ENCODE results near the gene FOXD4L3. TPM values are rescaled to one million over a fixed set of nuclear protein-coding genes. Genes with fewer than 3 reads are reported as not detected.
A peak's percentile ranks its signal among the peaks of the same experiment; 100 is the strongest.
"Not testable (repeated sequence)": the region's sequence is repeated elsewhere in the genome, so short reads cannot be mapped to it uniquely, and the experiment has no call there.

Gene FOXD4L3
- not detected for total RNA-seq

DNA sequence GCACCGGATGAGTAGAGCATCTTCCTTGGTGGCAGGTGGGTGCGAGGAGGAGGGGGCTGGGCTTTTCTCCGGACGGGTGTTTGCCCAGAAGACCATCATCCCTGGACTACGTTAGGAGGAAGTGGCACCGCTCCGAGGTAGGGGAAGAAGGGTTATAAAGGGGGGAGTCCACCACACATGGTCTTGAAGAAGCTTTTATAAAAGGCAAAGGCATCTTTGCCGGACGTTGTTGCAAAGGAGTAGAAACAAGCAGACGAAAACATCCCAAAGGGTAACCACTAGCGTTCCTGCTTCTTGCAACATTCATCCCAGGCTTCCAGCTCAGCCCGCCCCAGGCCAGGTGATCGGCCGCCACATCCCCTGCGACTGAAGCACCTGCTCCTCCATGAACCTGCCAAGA lies at the start of gene FOXD4L3:
FOXD4L3 (plus strand) TSS at position 301 of the 400 bp plus-strand sequence; CDS start at position 386, 85 bp downstream.
- in situ Hi-C loops (cut with MboI; ENCODE audit: low pct_ligation_motif_present in 1 of 4, low pct_unique_long_range_greater_than_20kb in 1 of 4, low sequenced_read_pairs in 3 of 4); H3K9me3 ChIP-seq; DNase-seq; intact Hi-C loops (cut with DNase I; ENCODE audit: low total_unique reads); H3K4me3 ChIP-seq; H3K27ac ChIP-seq; H3K27me3 ChIP-seq; H3K36me3 ChIP-seq; H3K4me1 ChIP-seq: not testable (repeated sequence)
- no CpG with 5 or more reads among the region's 15 CpGs for WGBS, 2 donors (ENCODE audit: low coverage in 1 of 2)

DNA sequence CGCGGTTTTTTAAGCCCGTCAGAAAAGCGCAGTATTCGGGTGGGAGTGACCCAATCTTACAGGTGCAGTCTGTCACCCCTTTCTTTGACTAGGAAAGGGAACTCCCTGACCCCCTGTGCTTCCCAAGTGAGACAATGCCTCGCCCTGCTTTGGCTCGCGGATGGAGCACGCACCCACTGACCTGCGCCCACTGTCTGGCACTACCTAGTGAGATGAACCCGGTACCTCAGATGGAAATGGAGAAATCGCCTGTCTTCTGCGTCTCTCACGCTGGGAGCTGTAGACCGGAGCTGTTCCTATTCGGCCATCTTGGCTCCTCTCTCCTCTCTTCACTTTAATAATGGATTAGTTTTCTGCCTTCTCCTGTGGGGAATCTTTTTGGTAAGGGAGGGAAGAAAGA lies 21.6 kb upstream of the FOXD4L3 start:
- H3K4me3 ChIP-seq; H3K4me1 ChIP-seq; in situ Hi-C loops (cut with MboI; ENCODE audit: low pct_ligation_motif_present in 1 of 4, low pct_unique_long_range_greater_than_20kb in 1 of 4, low sequenced_read_pairs in 3 of 4); H3K36me3 ChIP-seq; H3K27me3 ChIP-seq; H3K27ac ChIP-seq; H3K9me3 ChIP-seq; intact Hi-C loops (cut with DNase I; ENCODE audit: low total_unique reads): not testable (repeated sequence)
- WGBS, 2 donors (ENCODE audit: low coverage in 1 of 2), result 94% methylated on average over 7 of the region's 16 CpGs; no CpG with 5 or more reads in 1 of the 2 donors
- DNase-seq, result peak; percentile 0

DNA sequence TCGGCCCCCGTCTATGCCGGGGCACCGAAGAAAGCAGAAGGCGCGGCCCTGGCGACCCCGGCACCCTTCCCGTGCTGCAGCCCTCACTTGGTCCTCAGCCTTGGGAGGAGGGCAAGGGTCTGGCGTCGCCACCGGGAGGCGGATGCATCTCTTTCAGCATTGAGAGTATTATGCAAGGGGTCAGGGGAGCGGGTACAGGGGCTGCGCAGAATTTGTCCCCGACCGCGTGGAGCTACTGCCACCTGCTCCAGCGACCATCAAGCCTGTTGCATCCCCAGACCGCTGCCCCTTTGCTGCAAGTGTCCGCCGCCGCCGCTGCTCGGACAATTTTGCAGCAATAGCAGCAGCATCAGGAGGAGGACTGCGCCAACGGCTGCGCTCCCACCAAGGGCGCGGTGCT lies 1.1 kb downstream of the FOXD4L3 start:
- WGBS, 2 donors (ENCODE audit: low coverage in 1 of 2), result no CpG with 5 or more reads among the region's 30 CpGs
- H3K4me1 ChIP-seq; in situ Hi-C loops (cut with MboI; ENCODE audit: low pct_ligation_motif_present in 1 of 4, low pct_unique_long_range_greater_than_20kb in 1 of 4, low sequenced_read_pairs in 3 of 4): not testable (repeated sequence)

DNA sequence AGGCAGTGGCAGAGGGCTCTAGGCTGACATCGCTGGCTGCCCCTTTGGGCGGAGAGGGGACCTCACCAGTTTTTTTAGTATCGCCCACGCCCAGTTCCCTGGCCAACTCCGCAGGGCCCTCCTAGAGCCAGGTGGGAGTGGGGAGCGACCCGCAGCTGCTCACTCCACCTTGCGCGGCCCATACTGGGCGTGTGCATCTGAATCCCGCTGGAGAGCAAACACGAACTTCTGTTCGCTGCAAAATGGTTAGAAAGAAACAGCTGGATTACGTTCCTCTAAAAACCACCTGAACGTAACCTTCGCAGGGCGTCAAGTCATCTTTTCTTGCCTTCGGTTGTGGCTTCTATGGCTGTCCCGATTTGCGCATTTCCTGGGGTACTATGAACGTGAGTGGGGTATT lies 1.5 kb downstream of the FOXD4L3 start:
- WGBS, 2 donors (ENCODE audit: low coverage in 1 of 2), result no CpG with 5 or more reads among the region's 21 CpGs
- H3K36me3 ChIP-seq, result not testable (repeated sequence)

More for the DNA sequence above, 1.1 kb downstream of the FOXD4L3 start:
- H3K36me3 ChIP-seq; H3K27me3 ChIP-seq; H3K4me3 ChIP-seq; H3K9me3 ChIP-seq; DNase-seq; intact Hi-C loops (cut with DNase I; ENCODE audit: low total_unique reads); H3K27ac ChIP-seq: not testable (repeated sequence)

DNA sequence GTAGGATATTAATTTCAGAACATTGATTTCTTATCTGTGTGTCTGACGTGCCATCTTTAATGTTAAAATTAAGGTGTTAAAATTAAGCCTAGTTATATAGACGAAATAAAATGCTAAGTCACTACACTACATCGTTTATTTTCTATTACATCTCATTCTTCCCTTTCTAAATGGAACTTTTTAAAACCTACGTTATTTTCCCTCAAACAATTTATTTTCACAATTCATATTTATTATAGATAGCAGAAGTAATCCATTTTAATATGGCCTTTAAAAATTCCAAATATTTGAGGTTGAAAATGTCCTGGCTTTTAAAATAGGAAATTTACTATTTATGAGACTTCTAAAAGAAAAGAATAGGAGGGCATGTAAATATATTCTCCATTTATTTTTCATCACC lies 2.1 kb downstream of the FOXD4L3 start:
- H3K9me3 ChIP-seq; DNase-seq; intact Hi-C loops (cut with DNase I; ENCODE audit: low total_unique reads); H3K27ac ChIP-seq; H3K4me1 ChIP-seq; H3K27me3 ChIP-seq; in situ Hi-C loops (cut with MboI; ENCODE audit: low pct_ligation_motif_present in 1 of 4, low pct_unique_long_range_greater_than_20kb in 1 of 4, low sequenced_read_pairs in 3 of 4); H3K4me3 ChIP-seq; H3K36me3 ChIP-seq: not testable (repeated sequence)
- WGBS, 2 donors (ENCODE audit: low coverage in 1 of 2), result 0 to 27% methylated on average over 2 to 3 of the region's 4 CpGs

More for the DNA sequence above, 1.5 kb downstream of the FOXD4L3 start:
- H3K4me1 ChIP-seq; H3K4me3 ChIP-seq; intact Hi-C loops (cut with DNase I; ENCODE audit: low total_unique reads); H3K9me3 ChIP-seq; H3K27me3 ChIP-seq; DNase-seq; H3K27ac ChIP-seq; in situ Hi-C loops (cut with MboI; ENCODE audit: low pct_ligation_motif_present in 1 of 4, low pct_unique_long_range_greater_than_20kb in 1 of 4, low sequenced_read_pairs in 3 of 4): not testable (repeated sequence)

DNA sequence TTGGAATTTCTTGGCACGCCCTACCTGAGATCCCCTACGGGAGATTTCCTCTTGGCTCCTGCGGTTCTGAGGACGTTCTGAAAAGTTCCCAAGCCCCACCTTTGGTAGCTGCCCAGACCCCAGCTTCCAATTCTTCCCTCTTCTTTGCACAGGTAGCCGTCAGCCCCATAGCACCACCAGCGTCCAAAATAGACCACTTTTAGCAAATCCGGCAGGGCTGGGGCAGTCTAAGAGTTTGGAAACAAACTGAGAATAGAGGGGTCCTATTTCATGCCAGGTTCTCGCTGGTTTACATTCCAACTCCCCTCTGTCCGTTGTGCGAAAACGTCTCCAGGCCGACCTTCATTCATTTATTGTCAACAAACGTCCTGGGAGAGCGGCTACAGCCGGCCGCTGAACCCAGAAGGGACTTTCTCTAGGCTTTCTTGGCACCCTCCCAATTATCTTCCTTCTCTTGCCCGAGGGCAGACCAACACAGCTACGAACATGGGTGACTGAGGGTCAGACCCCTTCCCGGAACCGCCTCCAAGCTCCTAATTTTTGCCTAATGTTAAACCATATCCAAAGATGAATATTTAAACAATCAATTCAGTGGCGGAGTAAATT lies 3.1 kb downstream of the FOXD4L3 start:
- H3K4me3 ChIP-seq, H3K36me3 ChIP-seq: not testable (repeated sequence)

DNA sequence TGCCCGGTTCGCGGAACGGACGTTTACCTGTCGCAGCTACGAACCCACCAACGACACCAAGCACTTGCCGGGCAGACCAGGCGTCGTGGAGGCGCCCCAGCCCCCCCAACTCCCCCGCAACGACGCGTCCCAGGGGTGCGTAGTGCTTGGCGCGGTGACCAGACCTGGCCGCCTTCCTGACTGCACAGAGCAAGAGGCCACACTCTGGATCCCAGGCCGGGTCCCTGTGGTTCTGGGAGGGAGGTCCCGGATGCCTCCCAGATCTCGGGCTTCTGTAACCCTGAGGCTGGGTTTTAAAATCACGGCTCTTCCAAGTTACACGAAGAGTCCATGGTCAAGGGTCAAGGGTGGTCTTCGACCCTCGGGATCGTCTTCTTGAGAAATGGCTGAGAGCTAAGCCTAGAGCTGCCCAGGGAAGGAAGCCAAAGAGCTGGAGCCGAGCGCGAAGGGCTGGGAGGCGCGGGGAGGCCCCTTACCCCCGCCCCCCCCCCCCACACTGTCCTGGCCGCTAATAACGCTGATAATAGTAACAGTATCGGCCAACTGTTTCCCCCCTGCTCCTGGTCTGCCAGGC lies 3.8 kb downstream of the FOXD4L3 start:
- H3K9me3 ChIP-seq; in situ Hi-C loops (cut with MboI; ENCODE audit: low pct_ligation_motif_present in 1 of 4, low pct_unique_long_range_greater_than_20kb in 1 of 4, low sequenced_read_pairs in 3 of 4); intact Hi-C loops (cut with DNase I; ENCODE audit: low total_unique reads); DNase-seq; H3K4me3 ChIP-seq; H3K4me1 ChIP-seq; H3K27me3 ChIP-seq; H3K27ac ChIP-seq; H3K36me3 ChIP-seq: not testable (repeated sequence)
- WGBS, 2 donors (ENCODE audit: low coverage in 1 of 2), result no CpG with 5 or more reads among the region's 37 CpGs

More for the DNA sequence above, 3.1 kb downstream of the FOXD4L3 start:
- H3K9me3 ChIP-seq; in situ Hi-C loops (cut with MboI; ENCODE audit: low pct_ligation_motif_present in 1 of 4, low pct_unique_long_range_greater_than_20kb in 1 of 4, low sequenced_read_pairs in 3 of 4); H3K27ac ChIP-seq; DNase-seq; intact Hi-C loops (cut with DNase I; ENCODE audit: low total_unique reads); H3K27me3 ChIP-seq; H3K4me1 ChIP-seq: not testable (repeated sequence)
- 20 to 37% methylated on average over 2 to 10 of the region's 21 CpGs for WGBS, 2 donors (ENCODE audit: low coverage in 1 of 2)

DNA sequence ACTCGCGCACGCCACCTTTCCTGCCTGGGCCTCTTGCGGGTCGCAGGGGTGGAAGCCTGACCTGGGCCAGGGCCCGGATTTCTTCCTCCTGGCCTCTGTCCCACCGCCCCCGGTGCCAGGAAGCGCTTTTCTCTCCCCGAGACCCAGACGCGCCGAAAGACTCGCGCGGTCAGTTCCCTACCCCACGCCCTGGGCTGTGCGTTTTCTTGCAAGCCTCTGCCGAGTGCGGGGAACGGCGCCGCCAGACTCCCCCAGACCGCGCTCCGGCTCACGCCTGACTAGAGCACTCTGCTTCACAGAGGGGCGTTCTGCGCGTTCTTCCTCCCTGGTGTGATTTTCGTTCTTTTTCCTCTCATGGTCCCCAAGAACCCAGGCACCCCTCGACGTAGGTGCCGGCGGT lies 4.5 kb downstream of the FOXD4L3 start:
- H3K9me3 ChIP-seq; H3K36me3 ChIP-seq; H3K27me3 ChIP-seq; intact Hi-C loops (cut with DNase I; ENCODE audit: low total_unique reads); H3K4me1 ChIP-seq; in situ Hi-C loops (cut with MboI; ENCODE audit: low pct_ligation_motif_present in 1 of 4, low pct_unique_long_range_greater_than_20kb in 1 of 4, low sequenced_read_pairs in 3 of 4); DNase-seq; H3K4me3 ChIP-seq; H3K27ac ChIP-seq: not testable (repeated sequence)
- 44% methylated on average over 17 of the region's 35 CpGs; no CpG with 5 or more reads in 1 of the 2 donors for WGBS, 2 donors (ENCODE audit: low coverage in 1 of 2)

DNA sequence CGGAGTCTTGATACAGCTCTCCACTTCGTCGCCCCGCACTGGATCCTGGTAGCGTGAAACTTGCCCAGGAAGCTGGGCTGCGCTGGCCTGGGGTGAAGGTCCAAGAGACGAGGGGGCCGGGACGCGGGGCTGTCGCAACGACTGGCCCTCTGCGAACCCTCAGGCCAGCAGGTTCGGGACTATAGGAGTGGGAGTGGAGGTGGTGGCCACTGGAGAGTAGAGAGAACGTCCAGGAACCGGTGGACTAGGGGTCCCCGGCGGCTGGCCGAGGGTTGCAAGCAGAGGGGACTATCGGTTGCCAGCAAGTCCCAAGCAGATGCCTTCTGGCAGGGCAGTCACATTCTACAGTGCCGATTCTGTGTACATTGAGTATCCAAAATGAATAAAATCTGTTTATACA lies 5.0 kb downstream of the FOXD4L3 start:
- DNase-seq; H3K4me3 ChIP-seq; H3K4me1 ChIP-seq; H3K36me3 ChIP-seq; H3K9me3 ChIP-seq; intact Hi-C loops (cut with DNase I; ENCODE audit: low total_unique reads); in situ Hi-C loops (cut with MboI; ENCODE audit: low pct_ligation_motif_present in 1 of 4, low pct_unique_long_range_greater_than_20kb in 1 of 4, low sequenced_read_pairs in 3 of 4); H3K27me3 ChIP-seq; H3K27ac ChIP-seq: not testable (repeated sequence)
- WGBS, 2 donors (ENCODE audit: low coverage in 1 of 2), result 33 to 42% methylated on average over 4 to 20 of the region's 21 CpGs

DNA sequence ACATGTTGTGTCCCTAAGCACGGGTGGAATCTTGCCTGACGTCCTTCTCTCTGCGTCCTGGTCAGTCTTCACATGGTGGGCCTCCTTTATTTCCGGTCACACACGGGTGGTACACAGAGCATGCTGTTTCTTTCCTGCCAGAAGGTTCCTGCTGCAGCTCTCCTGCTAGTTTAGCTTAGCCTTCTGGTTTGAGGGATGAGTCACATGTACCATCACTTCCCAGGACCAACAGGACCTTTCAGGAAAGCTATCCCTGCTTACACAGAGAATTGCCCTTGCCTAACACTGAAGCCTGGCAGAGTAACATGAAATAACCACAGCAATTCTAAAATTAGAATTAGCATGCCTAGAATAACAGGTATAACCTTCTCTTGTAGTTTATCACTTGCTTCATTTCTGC lies 8.5 kb downstream of the FOXD4L3 start:
- H3K9me3 ChIP-seq; H3K4me3 ChIP-seq; H3K36me3 ChIP-seq; intact Hi-C loops (cut with DNase I; ENCODE audit: low total_unique reads); H3K27ac ChIP-seq; in situ Hi-C loops (cut with MboI; ENCODE audit: low pct_ligation_motif_present in 1 of 4, low pct_unique_long_range_greater_than_20kb in 1 of 4, low sequenced_read_pairs in 3 of 4); H3K4me1 ChIP-seq; DNase-seq; H3K27me3 ChIP-seq: not testable (repeated sequence)
- WGBS, 2 donors (ENCODE audit: low coverage in 1 of 2), result no CpG with 5 or more reads among the region's 5 CpGs

DNA sequence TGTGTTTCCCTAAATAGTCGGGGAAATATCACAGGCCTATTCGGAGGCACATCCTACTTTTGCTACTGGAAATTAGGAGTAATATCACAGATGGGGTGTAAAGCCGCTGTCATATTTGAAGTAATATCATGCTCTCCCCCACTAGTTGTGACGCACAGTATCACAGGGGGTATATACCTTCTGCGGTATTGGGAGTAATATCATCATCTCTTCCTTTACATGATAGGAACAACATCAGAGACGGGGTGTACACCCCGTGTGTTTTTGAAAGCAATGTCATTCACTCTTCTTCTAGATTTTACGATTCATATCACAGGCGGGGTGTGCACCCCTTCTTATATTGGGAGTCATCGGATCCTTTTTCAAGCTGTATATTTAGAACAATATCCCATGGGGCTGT lies 15.5 kb downstream of the FOXD4L3 start:
- H3K4me3 ChIP-seq; intact Hi-C loops (cut with DNase I; ENCODE audit: low total_unique reads); in situ Hi-C loops (cut with MboI; ENCODE audit: low pct_ligation_motif_present in 1 of 4, low pct_unique_long_range_greater_than_20kb in 1 of 4, low sequenced_read_pairs in 3 of 4); H3K4me1 ChIP-seq; H3K36me3 ChIP-seq; H3K27me3 ChIP-seq; H3K9me3 ChIP-seq; H3K27ac ChIP-seq; DNase-seq: not testable (repeated sequence)
- WGBS, 2 donors (ENCODE audit: low coverage in 1 of 2), result 68 to 79% methylated on average over 6 to 10 of the region's 10 CpGs
